Fibroblast of upper back skin (primary cell): Measurements from ENCODE around the gene S1PR2.
"Not testable (repeated sequence)": the region's sequence is repeated elsewhere in the genome, so short reads cannot be mapped to it uniquely, and the experiment has no call there.

Experiments
- DNase-seq: peaks from one replicate; pipeline ENCODE4 v3.0.0-alpha.2; 2013

S1PR2 gene

DNA sequence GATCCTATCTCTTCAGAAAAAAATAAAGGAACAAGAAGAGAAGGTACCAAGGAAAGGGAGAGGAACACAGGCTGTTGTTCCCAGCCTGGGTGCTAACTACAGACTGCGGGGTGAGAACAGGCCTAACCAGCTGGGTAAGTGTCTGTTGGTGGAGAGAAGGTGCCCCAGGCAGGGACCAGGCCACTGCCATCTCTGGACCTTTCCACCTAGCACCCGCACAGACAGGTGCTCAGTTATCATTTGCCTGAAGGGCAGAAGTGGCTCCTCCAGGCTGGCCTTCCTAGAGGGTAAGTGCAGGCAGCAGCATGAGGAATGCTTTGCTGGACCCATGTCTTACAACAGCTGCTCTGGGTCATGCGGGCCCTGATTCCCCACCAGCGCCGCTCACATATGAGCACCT is 46.5 kb downstream of the S1PR2 start:
- DNase-seq, result no peak

DNA sequence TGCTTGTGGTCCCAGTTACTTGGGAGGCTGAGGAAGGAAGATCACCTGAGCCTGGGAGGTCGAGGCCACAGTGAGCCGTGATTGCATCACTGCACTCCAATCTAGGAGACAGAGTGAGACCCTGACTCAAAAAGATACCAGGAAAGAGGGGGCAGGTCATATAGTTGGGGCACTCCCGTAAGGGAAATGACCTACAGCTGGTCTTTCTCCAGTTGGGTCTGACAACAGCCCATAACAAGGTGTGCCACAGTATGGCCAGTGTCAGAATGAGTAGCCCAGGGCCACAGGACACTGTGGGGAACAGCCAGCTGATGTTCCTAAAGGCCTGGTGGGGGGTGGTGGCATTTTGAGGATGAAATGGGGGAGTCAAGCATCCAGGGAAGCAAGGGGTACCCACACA is 47.2 kb downstream of the S1PR2 start:
- no peak for DNase-seq

DNA sequence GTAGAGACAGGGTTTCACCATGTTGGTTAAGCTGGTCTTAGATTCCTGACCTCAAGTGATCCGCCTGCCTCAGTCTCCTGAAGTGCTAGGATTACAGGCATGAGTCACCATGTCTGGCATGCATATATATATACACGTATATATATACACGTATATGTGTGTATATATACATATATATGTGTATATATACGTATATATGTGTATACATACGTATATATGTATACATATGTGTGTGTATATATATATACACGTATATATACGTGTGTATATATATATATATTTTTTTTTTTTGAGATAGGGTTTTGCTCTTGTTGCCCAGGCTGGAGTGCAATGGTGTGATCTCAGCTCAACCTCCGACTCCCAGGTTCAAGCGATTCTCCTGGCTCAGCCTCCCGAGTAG is 48.3 kb downstream of the S1PR2 start:
- DNase-seq, result no peak

DNA sequence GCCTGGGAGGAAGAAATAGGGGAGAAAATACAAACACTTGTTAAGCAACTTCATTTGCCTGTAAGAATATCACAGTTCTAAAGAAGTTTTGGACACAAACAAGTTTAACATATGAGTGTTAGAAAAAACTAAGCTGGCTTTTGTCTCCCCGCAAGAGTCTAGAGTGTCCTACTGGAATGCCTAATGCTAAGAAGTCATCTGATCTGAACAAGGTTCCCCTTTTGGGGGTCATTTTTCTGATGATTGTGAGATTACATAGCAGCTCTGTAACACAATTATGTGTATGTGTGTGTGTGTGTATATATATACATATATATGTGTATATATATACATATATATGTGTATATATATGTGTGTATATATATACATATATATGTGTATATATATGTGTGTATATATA is 49.1 kb downstream of the S1PR2 start:
- DNase-seq, result no peak

DNA sequence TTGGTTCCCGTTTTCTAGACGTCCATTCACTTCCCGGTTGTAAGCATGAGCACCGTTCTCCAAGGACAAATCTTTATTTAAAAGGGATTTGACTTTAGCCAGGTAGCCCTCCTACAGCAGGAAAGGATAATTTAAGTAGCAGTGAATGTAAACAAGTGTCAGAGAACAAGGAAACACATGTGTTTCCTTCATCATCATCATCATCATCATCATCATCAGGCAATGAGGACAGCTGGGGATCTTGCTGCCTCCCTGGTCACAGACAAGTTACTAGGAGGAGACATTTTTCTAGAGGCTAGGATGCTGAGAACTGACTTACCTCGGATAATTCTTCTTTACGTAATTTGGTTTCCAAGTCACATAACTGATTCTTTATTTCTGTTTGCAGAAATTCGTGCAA is 50.7 kb downstream of the S1PR2 start:
- DNase-seq, result no peak

DNA sequence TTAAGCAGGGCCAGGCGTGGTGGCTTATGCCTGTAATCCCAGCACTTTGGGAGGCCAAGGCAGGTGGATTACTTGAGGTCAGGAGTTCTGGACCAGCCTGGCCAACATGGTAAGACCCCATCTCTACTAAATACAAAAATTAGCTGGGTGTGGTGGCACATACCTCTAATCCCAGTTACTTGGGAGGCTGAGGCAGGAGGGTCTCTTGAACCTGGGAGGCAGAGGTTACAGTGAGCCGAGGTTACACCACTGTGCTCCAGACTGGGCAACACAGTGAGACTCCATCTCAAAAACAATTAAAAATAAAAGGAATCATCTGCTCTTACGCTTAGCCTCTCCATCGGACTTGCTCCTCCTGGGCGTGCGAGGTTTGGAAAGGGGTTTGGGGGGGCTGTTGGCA is 51.1 kb downstream of the S1PR2 start:
- not testable (repeated sequence) for DNase-seq

DNA sequence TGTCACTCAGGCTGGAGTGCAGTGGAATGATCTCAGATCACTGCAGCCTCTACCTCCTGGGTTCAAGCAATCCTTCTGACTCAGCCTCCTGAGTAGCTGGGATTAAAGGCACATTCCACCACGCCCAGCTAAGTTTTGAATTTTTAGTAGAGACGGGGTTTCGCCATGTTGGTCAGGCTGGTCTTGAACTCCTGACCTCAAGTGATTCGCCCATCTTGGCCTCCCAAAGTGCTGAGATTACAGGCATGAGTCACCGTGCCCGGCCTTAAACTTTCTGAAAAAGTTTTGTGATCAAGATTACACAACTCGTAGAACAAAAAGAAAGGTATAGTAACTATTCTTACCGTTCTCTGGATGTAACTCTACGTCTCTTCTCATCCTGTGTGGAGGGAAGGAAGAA is 57.6 kb downstream of the S1PR2 start:
- DNase-seq, result peak; percentile 24
